Activated T-cell treated with anti-CD3 and anti-CD28 coated beads for 1 hour (primary cell): ENCODE data around the gene OR3A1.
"Not testable (repeated sequence)": the region's sequence is repeated elsewhere in the genome, so short reads cannot be mapped to it uniquely, and the experiment has no call there.

Experiments
- DNase-seq: peaks from one replicate; pipeline ENCODE4 v3.0.0-alpha.2; 2020; ENCODE audit warnings: low read depth

Gene OR3A1, protein sequence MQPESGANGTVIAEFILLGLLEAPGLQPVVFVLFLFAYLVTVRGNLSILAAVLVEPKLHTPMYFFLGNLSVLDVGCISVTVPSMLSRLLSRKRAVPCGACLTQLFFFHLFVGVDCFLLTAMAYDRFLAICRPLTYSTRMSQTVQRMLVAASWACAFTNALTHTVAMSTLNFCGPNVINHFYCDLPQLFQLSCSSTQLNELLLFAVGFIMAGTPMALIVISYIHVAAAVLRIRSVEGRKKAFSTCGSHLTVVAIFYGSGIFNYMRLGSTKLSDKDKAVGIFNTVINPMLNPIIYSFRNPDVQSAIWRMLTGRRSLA

DNA sequence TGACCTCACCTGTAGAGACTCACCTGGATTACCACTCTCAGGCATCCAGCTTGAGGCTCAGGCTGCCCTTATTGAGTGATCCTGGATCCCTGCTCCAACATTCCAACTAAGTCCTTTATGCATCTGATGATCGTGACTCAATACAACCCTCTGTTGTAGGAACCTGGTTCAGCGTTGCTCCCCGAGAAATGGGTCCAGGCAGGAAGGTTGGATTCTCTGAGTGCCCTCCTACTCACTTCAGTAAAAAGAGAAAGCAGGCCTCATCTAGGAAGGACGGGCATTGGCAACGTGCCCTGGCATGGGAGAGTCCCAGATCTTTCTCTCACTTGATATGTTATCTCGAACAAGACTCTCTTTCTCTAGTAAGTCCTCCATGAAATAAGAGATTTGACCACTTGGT lies at the start of gene OR3A1:
TSS of gene OR3A1 (minus strand) at position 101 of the 400 bp plus-strand sequence. CDS start 5,778 bp downstream, outside the sequence.
- DNase-seq, result no peak

DNA sequence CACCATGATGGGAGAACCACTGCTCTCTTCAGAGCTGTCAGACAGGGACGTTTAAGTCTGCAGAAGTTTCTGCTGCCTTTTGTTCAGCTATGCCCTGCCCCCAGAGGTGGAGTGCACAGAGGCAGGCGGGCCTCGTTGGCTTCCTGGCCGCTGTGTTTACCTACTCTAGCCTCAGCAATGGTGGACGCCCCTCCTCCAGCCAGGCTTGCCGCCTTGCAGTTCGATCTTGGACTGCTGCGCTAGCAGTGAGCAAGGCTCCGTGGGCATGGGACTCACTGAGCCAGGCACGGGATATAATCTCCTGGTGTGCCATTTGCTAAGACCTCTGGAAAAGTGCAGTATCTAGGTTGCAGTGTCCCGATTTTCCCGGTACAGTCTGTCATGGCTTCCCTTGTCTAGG lies 44.6 kb upstream of the OR3A1 start:
- DNase-seq, result not testable (repeated sequence)

DNA sequence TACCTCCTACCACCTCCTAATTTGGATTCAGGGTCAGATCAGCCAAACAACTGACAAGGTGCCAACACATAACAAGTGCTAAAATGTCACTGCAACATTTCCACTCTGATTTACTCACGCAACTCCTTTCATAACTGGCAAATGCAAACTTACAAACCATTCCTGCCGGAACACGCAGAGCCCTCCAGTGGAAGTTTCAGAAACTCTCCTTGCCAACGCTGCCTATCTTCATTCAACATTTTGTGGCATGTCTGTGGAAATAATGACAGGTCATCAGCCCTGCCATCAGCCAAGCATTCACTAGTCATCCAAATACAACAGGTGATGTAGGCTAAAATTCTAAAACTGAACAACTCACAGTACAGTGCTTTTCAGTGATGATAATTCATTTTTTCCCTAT lies 37.7 kb upstream of the OR3A1 start:
- no peak for DNase-seq

DNA sequence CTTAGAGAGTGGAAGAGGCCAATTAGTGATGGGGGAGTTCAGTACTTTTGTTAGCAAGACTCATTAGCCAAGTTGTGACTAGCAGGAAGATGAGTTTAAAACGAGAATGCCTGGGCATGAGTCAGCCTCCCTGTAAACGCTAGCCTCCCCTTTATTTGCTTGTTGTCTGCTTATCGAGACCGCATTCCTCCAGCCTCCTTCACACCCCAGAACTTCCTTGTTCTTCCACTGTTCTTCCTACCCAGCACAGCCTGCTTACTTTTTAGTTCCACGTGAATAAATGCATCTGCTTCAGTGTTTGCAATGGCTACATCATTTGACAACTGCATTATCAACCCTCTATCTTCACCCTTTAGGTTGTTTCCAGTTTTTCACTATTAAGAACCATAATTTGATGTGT lies 20.2 kb upstream of the OR3A1 start:
- DNase-seq, result no peak

DNA sequence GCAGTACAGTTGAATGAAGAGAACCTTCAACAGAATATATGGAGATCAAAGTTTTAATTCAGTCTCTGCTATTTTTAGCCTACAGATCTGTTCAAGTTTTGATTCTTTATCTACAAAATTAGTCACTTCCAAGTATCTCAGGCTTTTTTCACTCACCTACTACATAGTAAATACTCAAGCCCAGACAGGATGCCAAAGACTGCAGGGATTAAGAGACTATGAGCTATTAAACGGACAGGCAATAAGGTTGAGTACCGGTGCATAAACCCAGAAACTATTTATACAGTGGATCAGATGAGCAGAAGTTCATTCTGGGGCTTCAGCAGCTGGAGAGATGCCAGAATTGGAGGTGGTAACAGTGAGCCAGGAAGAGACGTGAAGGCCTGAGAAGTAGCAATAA lies 18.7 kb upstream of the OR3A1 start:
- no peak for DNase-seq

DNA sequence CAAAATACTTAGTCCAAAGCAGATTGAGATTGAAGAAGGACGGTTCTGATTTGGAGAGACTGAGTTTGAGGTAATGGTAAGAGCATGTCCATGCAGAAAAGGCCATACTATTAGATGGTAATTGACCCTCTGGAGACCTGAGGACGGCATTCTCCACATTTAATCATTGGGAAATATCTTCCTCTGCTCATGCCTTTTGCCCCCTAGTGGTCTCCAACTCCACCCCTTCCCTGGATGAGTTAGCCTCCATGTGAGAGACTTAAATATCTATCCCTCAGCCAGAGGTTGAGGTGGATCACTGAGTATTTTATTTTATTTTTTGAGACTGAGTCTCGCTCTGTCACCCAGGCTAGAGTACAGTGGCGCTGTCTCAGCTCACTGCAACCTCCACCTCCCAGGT lies 10.4 kb upstream of the OR3A1 start:
- DNase-seq, result no peak

DNA sequence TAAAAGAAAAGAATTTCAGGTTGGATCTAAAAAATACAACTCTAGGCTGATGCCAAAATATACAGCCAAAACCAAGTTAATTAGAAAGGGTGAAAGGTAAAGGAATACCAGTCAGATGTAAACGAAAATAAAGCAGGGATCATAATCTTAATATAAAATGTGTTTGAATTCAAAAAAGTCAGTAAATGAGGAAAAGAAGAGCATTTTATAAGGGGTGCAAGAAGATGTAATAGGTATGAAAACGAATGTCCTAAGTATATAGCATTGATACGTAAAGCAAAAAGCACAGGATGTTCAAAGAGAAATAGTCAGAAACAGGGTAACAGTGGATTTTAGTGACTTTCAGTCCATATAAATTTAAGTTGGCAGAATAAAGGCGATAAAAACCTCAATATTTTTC lies 2.5 kb downstream of the OR3A1 start:
- DNase-seq, result no peak

DNA sequence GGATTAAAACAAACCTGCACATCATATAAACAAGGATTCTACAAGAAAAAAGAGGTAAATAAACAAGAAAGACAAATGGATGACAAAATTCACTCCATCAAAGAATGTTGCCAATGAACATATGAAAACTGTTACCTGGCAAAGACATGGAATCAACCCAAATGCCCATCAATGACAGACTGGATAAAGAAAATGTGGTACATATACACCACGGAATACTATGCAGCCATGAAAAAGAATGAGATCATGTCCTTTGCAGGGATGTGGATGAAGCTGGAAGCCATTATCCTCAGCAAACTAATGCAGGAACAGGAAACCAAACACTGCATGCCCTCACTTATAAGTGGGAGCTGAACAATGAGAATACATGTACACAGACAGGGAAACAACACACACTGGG lies 4.6 kb downstream of the OR3A1 start:
- not testable (repeated sequence) for DNase-seq

DNA sequence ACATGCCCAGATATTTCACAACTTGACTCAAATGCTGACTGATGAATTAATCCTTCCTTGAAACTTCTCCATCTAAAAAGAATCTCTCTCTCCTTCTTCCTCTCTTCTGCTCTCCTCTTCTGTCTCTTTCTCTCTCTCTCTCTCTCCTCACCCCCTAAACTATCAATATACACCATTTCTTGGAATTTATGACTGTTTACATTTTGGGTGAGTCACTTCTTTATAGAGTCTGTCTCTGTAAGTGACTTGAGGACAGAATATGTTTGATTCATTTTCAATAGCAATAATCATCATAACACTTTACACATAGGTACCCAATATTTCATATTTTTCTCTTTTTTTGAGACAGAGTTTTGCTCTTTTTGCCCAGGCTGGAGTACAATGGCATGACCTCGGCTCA lies 15.3 kb downstream of the OR3A1 start:
- no peak for DNase-seq

DNA sequence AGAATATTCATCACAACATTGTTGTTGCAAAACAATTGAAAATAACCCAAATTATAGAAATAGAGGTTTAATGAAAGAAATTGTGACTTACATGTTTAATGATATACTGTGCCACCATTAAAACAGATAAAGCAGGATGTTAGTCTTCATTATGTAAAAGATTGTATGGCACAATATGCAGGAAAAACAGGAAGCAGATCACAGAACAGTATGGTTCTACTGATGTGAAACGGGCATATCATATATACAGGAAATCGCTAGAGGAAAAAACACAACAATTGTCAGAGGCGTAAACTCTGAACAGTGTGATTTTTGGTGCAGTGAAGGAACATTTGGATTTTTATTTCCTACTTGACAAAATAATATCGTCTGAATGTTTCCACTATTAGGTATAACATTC lies 22.0 kb downstream of the OR3A1 start:
- DNase-seq, result no peak

DNA sequence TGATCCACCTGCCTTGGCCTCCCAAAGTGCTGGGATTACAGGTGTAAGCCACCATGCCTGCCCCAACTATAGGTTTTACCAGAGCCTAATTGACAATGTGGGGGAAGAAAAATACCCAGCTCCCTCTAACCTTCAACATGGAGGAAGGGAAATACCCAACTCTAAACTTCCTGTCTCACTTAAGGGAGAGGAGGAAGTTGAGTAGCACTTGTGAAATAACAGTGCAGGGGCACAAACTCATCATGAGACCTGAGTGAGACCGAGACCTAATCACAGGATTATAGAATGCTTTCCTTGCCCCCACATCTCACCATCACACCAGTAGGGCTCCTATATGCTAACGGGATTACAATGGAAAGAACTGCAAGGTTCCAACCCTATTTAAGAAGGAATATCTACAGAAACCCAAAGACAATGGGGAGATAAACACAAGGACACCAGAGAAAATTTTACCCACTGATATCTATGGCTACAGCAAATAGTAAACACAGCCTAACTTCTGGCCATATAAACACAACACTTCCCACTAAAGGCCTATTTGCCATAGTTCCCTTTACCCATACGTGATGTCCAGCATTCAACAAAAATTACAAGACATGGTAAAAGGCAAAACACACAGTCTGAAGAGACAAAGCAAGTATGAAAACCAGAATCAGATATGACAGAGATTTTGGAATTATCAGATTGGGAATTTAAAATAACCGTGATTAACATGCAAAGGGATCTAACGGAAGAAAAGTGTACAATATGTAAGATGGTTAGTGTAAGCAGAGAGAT lies 26.9 kb downstream of the OR3A1 start:
- DNase-seq, result no peak

DNA sequence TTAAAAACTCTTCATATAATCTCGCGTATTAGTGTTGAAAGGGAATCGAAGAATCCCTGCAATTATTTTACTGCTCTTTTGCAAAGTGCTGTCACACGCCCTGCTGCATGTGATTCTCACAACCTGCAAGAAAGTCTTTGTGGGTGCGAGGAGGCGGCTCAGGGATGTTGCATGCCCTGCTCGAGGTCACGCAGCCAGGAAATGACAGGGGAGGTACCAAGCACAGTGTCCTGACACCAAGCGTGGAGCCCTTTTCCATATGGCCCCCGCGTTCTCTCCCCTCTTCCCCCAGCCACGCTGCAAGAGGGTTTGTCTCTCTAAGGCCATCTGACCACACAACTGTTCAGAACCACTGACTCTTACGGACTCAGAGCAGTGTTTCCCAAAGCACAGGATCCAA lies 37.6 kb downstream of the OR3A1 start:
- no peak for DNase-seq

DNA sequence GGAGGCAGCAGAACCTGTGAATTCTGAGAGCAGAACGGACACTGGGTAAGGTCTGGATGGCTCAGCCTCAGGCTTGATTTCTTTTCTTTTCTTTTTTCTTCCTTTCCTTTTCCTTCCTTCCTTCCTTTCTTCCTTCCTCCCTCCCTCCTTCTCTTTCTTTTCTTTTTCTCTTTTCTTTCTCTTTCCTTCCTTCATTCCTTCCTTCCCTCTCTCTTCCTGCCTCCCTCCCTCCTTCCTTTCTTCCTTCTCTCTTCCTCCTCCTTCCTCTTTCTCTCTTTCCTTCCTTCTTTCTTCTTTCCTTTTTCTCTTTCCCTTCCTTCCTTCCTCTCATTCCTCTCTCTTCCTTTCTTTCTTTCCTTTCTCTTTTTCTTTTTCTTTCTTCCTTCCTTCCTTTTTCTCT lies 38.0 kb downstream of the OR3A1 start:
- DNase-seq, result no peak

DNA sequence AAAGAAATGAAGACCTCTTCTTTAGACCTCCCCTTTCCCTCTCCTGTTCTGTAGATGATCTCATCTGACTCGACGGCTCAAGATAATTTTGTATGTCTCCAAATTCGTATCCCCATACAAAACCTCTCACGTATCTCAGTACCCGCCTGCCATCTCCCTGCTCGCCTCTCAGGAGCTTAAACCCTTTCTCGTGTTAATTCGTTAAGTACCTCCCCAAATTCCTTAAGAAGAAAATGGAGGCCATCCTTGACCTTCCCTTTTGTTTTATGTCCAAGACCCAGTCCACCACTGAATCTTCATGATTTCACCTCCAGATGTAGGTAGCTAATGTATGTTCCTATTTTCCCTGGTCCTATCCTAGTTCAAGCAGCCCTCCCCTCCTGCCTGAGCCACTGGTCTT lies 41.6 kb downstream of the OR3A1 start:
- DNase-seq, result no peak

DNA sequence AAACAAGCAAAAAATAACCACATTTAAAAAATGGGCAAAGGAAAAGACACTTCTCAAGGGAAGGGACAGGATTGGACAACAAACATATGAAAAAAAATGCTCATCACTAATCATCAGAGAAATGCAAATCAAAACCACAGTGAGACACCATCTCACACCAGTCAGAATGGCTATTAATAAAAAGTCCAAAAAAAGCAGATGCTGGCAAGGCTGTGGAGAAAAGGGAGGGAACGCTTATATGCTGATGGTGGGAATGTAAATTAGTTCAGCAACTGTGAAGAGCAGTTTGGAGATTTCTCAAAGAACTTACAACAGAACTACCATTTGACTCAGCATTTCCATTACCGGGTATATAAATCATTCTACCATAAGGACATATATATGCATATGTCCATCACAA lies 49.1 kb downstream of the OR3A1 start:
- DNase-seq, result not testable (repeated sequence)

DNA sequence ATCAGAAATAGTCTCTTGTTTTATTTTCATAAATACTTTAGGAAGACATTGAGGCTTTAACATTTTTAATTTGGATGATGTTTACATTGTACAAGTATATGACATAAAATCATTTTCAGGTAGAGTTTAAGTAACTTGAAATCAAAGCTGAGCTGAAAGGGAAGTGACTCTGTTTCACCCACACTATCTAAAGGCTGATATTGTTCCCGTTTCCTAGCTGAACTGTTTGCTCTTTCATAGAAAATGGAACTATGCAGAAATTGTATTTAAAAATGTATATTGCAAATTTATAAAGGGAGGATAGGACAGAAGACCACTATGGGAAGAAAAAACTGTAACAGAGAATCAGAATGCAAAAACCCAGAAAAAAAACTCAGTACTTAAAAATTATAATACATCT lies 53.3 kb downstream of the OR3A1 start:
- DNase-seq, result not testable (repeated sequence)

DNA sequence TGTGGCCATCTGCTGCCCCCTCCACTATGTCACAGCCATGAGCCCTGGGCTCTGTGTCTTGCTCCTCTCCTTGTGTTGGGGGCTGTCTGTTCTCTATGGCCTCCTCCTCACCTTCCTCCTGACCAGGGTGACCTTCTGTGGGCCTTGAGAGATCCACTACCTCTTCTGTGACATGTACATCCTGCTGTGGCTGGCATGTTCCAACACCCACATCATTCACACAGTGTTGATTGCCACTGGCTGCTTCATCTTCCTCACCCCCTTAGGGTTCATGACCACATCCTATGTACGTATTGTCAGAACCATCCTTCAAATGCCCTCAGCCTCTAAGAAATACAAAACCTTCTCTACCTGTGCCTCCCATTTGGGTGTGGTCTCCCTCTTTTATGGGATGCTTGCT lies 57.1 kb downstream of the OR3A1 start:
- DNase-seq, result not testable (repeated sequence)
